HUDEP-2 (cell line): ENCODE data around the gene CALHM1.
A peak's percentile ranks its signal among the peaks of the same experiment; 100 is the strongest.
"Not testable (repeated sequence)": the region's sequence is repeated elsewhere in the genome, so short reads cannot be mapped to it uniquely, and the experiment has no call there.

Experiments
- DNase-seq, 76 experiments: peaks; one replicate each; lab custom pipeline; 2025; ENCODE audit not compliant: unreplicated experiment in 76 of 76; lab: John Stamatoyannopoulos, UW

The CALHM1 gene, protein sequence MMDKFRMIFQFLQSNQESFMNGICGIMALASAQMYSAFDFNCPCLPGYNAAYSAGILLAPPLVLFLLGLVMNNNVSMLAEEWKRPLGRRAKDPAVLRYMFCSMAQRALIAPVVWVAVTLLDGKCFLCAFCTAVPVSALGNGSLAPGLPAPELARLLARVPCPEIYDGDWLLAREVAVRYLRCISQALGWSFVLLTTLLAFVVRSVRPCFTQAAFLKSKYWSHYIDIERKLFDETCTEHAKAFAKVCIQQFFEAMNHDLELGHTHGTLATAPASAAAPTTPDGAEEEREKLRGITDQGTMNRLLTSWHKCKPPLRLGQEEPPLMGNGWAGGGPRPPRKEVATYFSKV

DNA sequence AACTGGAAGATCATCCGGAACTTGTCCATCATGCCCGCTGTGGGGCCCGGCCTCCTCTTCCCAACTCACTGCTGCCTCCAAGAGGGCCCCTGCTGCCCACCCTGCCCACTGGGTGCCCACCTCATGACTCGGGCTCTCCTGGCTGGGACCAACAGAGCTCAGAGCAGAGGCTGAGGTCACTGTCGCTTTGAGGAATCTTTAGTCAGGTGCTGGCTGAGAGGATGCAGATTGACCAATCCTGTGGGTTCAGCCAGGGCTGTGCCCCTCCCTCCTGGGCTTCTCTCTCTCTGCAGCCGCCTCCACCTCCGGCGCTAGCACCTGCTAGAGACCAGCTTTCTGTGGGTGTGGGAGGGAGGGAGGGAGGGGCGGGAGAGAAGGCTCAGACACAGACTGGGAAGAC, at the start of gene CALHM1:
CALHM1 (minus strand) TSS at position 181 of the 400 bp plus-strand sequence; CDS start at position 32, 149 bp downstream.
- no peak for DNase-seq

DNA sequence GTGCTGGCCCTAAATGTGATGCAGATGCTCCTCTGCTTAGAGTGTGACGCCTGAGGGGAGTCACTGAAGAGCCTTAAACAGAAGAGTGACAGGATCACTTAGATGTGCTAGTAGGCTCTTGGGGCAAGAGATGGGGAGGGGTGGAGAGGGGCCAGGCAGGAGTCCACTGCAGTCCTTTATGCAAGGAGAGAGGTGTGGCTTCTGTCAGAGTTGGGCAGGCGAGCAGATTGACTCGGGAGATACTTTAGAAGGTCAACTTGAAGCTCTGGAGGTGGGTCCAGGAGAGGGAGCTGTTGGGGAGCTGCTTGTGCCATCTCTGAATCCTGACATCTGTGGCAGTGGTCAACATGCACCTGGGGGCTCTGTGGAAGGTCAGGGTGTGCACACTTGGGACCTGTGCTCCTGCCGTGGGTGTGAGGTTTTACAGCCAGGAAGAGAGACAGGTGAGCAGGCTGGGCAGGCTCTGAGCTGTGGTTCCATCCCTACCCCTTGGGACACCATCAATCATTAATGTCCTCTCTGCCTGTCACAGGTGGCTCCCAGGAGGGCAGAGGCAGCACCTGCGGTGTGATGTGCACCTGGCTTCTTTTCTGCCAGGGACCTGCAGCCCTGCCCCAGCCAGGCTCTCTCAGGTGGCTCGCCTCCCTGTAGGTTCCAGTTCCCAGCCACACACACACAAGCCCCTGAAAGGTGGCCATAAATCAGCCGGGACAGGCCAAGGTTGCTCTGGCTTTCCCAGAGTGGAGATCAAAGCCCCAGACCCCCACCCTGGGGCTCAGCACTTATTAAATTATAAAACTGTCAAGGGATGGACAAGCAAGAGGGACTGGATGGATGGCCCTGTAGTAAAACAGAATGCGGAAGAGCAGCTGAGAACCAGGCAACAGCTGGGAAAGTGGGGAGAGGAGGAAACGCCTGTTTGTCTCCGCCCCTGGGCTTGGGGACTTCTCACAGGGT, 48.8 kb upstream of the CALHM1 start:
- DNase-seq: peak in 2 of 76 experiments; percentile 3 to 5

DNA sequence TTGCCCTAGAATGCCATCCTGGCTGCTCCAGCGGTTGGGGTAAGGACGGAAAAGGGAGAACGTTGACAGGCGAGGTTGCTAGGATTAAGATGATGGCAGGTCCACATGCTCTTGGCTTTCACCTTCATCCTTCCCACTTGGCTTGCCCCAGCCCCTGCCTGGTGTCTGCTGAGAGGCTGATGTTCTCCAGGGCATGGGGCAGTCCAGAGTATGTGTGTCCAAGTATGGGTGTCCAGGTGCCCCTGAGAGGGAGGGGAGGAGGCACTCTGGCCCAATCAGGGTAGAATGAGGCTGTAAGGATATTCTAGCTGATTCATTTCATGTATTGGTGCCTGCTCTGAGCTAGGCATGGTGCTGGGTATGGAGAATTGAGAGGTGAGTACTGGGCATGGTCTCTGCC, 47.4 kb upstream of the CALHM1 start:
- no peak for DNase-seq

DNA sequence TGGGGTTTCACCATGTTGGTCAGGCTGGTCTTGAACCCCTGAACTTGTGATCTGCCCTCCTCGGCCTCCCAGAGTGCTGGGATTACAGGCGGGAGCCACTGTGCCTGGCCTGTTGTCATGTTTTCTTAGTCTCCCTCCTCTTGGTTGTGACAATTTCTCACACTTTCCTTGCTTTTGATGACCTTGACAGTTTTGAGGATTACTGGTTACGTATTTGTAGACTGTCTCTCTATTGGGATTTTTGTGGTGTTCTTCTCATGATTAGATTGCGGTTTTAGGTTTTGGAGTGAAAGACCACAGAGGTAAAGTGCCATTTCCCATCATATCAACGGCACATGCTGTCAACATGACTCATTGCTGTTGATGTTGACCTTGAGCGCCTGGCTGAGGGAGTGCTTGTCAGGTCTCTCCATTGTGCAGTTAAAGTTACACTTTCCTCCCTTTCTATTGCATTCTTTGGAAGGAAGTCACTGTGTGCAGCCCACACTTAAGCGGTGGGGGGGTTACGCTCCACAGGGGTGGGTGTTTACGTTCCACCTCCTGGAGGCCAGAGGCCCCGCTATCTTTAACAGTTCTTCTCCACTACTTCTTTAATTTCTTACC, 45.6 kb upstream of the CALHM1 start:
- peak in 28 of 76 experiments; percentile 9 to 75 (median 24) for DNase-seq

DNA sequence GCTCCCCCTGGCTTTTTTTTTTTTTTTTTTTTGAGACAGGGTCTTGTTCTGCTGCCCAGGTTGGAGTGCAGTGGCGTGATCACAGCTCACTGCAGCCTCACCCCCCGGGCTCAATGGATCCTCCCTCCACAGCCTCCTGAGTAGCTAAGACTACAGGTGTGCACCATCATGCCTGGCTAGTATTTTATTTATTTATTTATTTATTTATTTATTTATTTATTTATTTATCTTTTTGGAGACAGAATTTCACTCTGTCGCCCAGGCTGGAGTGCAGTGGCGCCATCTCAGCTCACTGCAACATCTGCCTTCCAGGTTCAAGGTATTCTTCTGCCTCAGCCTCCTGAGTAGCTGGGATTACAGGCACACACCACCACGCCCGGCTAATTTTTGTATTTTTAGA, 45.1 kb upstream of the CALHM1 start:
- DNase-seq: not testable (repeated sequence)

DNA sequence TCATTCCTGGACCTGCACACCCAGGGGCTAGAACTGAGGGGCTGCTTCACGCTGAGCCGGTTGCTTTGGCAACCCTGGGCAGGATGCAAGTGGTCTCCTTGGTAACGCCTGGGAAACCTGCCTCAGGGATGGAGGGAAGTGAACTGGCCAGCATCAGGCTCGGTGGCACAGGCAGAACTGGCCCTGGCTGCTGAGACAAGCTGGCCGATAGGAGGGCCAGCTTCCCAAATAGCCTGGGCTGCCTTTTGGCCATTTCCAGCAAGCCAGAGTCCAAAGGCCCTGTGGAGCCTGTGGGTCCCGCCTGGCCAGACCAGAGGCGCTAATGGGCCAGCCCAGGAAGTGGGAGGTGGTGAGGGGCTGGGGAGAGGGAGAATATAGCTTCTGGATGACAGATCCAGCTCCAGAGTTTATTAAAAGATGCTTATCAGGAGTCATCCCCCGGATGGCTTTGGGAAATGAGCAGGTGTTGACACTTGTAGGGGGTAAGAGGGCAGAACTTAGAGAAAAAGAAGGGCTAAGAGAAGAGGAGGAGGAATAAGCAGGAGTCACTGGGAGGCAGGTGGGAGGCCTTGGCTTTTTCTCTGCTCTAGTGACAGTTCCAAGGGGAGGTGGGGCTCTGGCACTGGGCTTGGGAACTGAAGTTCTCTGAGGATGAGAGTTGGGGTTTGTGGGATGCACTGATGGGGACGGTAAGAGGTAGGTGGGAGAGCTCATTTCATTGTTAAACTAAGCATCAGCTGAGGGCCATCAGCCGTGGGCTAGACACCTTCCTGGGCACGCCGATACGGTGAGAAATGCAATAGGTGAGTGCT, 44.4 kb upstream of the CALHM1 start:
- DNase-seq: no peak

DNA sequence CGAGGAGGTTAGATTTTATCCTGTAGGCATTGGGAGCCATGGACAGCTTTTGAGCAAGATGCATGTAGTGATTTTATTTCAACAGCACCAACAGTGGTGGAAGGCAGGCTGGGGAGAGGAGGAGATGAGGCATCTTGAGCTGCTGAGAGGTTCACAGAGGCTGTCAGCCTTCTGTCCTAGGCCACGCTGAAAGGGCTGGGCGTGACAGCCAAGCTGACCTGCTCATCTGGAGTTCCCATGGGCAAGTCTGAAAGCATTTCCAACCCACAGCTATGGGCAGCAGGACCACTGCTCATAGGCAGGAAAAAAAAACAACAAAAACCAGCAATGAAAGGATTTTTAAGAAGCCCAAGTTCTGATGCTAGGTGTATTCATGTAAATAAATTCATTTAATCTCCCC, 42.5 kb upstream of the CALHM1 start:
- no peak for DNase-seq

DNA sequence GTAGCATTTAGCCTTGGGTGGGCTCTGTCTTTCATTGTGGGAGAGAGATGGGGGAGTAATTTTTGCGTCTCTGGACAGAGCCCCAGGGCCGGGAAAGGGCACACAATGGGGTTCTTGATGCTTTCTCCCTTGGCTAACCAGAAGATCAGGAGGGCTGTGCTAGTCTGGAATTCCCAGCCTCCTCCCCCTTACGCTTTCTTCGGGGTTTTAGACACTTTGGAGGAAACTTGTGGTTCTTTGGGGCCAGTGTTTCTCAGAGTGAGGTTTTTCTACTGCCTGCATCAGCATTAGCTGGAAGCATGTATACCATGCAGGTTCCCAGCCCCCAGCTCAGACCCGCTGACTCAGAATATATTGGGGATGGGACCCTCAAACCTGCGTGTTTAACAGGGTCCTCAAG, 41.8 kb upstream of the CALHM1 start:
- no peak for DNase-seq

DNA sequence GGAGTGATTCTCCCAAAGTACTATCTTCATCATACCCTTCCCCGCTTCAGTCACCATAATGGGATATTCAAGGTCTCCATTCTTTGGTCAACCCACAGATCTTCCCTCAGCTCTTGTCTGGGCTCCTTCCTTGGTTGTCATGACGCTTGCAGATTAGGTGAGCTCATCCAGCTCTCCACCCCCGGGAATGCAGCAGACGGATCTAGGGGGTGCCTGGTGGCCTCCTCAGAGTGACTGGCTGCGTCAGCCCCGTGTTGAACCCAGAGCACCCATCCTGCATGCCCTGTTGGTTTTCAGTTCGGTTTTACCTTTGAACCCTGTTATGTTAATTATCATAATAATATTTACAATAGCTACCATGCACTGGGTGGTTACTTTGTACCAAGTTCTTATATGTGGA, 41.2 kb upstream of the CALHM1 start:
- no peak for DNase-seq

DNA sequence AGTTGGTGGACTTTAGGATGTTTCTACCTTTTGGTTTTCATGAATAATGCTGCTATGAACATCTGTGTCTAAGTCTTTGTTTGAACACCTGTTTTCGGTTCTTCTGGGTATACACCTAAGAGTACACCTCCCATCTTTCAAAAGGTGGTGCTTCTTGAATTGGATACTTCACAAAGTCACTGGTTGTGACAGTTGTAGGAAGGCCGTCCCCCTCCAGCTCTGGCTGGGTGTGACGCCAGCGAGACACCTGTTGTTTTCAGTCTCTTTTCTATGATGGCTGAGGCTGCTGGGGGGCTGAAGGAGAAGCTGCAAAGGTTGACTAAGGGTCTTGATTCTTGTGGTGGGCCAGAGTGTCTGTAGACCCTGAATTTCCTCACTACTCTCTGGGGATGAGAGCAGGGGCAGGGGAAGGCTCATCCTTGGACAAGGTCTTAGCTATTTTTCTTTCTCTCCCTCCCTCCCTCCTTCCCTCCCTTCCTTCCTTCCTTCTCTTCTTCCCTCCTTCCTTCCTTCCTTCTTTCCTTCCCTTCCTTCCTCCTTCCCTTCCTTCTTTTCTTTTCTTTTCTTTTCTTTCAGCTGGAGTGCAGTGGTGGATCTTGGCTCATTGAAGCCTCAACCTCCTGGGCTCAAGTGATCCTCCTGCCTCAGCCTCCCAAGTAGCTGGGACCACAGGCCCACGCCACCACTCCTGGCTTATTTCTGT, 40.4 kb upstream of the CALHM1 start:
- no peak for DNase-seq

DNA sequence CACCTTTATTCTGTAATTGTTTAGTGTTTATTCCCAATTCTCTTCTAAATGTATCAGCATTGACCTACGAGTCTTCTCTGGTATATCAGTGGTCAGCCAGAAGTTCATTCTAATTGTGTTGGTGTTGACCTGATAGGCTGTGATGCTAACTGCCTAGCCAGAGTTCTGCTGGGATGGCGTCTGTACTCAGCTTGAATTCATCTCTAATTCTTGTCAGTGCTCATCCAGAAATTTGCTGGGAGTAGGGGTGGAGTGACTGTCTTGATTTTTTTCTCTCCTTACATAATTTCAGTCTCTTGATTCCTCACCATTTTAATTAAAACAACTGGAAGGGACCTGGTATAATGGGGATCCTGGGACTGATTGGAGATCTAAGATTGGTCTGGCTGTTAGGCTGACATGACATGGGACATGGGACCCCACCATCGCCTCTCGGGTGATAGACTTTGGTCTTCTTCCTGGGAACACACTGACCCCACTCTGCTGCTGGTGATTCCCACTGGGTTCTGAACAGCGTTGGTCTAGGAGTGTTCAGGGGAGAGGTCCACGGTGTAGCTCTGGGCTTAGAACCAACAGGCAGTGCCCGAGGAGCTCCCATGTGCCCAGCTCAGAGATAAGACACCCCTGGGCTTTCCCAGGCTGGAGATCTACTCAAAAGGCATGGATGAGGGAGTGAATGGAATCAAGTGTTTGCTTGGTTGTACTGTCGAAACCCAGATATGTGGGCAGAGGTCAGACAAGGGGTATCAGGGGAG, 38.6 kb upstream of the CALHM1 start:
- no peak for DNase-seq

DNA sequence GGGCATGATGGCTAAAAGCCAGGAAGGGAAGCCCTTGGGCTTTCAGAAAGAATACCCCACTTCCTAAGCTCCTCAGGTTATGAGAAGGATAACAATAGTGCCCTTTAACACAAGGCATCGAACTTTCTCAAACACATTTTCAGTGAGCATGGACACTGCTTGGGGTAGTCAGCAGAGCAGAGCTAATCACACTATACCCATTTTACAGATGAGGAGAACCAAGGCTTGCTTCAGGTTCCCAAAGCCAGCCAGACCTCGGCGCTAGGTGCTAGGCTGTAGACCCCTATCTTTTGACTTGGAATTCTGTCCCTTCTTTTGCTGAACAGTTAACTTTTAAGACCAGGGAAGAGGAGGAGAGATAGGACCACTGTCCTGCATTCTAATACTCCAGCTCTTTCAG, 36.6 kb upstream of the CALHM1 start:
- no peak for DNase-seq

DNA sequence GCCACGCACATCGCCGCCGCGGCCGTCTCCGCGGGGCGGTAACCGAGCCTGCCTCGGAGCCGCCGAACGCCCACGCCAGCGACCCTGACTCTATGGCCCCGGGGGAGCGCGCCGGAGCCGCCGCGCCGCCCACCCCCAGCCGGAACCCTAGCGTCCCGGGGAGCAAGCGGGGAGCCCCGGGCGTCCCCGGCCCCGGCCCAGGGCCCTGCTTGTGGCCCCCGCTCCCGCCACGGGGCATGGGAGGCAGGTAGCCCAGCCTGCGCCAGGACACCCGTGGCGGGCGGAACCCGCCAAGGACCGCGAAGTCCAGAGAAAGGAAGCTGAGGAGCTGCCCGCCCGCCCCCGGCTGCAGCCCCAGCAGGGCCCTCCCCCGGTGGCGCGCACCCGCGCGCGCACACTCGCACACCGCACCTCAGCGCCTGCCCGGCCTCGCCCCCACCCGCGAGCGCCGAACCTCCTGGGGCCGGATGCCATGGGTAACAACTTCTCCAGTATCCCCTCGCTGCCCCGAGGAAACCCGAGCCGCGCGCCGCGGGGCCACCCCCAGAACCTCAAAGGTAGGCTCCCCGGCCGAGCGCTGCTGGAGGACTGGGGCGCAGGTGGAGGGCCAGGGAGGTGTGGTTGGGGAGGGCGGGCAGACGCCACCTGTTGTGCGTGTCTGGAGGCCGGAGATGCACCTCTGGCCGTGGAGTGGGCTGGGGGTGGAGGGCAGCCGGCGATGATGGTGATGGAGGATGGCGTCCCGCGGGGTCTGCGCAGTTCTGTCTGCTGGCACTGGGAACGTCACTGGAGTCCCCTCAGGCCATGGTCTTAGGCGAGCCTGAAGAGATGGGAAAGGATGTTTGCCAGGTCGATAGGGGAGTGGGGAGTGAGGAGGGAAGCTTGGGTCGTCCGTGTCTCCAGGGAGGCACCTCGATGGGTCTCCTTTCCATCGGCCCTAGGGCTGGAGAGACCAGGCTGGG, 35.5 kb upstream of the CALHM1 start:
- no peak for DNase-seq

DNA sequence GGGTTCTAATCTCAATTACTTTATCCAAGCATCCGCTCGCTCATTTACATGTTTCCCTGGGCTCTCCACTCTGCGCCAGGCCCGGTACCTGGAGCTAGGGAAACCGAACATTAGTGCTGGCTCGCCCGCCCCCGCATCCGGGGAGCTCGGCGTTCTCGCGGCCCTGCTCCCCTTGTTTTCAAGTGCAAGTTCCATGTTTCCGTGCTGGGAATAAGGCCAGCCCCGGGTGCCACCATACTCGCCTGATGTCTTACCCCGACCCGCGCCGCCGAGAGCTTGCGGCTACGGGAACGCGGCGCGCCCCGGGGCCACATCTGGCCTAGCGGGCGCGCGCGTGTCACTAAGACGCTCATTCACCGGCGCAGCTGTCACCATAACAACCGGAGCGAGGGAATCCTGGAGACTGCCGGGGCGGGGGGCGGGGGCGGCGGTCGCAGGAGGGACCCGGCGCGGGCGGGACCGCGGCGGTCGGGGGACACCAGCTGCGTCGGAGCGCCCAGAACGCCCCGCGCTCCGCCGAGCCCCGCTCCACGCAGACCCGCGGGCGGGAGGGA, 34.7 kb upstream of the CALHM1 start, which contains the start of gene NEURL1:
NEURL1 (plus strand) TSS at position 344 of the 554 bp plus-strand sequence. CDS start 683 bp downstream, outside the sequence.
- DNase-seq: no peak

DNA sequence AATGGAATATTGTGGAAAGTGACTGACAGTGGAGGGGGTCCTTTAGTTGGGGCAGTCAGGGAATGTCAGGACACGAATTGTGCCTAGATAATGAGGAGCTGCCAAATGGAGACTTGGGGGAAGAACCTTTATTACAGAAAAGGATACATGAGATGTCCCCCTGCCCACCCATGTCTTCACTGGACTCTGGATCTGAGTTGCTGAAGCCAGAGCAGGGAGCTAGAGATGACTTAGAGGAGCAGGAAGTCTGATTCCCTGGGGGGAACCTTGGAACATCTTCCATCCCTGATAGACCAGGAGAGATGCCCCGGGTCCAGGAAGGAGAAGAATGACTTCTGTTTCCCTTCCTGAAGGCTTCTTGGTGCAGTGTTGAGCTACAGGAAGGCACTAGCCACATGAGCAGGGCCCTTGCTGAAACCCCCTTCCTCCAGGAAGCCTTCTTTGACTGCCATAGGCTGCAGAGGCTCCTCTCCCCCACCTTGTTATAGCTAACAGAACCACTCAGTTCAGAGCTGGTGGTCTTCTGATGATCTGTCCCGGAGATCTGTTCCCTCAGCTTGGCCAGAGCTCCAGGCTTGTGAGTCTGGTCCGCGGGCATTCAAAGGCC, 34.1 kb upstream of the CALHM1 start:
- no peak for DNase-seq

DNA sequence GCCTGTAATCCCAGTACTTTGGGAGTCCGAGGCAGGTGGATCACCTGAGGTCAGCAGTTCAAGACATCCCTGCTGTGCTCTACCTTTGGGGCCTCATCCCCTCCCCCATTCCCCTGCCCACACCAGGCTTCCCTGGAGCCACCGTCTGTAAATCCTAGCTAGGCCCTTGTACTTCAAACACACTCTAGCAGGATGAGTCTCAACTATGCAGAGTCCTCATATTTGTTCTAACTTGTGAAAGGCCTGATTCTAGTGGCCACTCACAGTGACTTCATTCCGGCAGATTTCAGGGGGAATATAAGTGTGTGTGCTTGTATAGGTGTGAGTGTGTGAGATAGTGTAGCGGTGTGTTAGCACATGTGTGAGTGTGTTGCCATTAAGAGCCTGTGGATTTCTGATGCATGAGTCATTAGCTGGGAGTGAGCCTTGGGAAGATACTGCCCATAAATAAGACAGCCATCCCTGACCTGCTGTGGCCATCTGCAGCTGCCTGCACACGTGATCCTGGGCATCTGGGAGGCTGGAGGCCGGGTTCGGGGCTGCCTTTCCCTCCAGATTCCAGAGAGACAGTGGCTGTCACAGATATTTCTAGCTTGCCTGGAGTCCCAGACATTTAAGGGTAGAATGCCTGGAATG, 33.1 kb upstream of the CALHM1 start:
- no peak for DNase-seq

DNA sequence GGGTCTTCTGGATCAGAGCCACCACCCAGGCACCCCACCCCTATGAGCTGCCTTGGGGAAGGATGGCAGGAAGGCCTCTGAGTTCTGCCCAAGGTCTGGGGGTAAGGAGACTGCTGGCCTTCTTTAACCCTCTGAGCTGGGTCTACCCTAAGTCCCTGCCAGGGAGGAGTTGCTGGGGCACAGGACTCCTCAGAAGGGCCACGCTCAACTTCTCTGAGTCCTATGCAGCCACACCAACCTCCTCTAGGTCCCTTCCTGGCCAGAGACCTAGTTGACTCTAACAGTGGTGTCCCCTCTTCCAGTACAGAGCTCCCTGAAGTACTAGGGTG, 32.2 kb upstream of the CALHM1 start:
- DNase-seq: no peak
